OCI-LY7 (cell line): Measurements from ENCODE around the gene GSN. TPM values are rescaled to one million over a fixed set of nuclear protein-coding genes. Genes with fewer than 3 reads are reported as not detected.

ENCODE experiments used
- BruUV-seq: library from RNA; stranded (reverse); fragments of 400-500 nt; replicated peaks from 2 replicates; lab custom pipeline; 2021; lab: Mats Ljungman, UMichigan
- CTCF ChIA-PET: fragments of 300-600 bp; sonication (Branson Sonifier 250); formaldehyde crosslinking; loops from one replicate; lab custom pipeline; 2022; ENCODE audit warnings: antibody characterized with exemption; ENCODE audit not compliant: unreplicated experiment; lab: Charles Lee
- POLR2A ChIA-PET: fragments of 300-600 bp; sonication (Branson Sonifier 250); formaldehyde crosslinking; loops from one replicate; lab custom pipeline; 2022; ENCODE audit warnings: antibody characterized with exemption; lab: Charles Lee
- DNase-seq: peaks from one replicate; pipeline ENCODE4 v3.0.0-alpha.2; 2015; ENCODE audit warnings: low spot score
- H2AFZ ChIP-seq: fragments of 200-600 bp; sonication (generic), shearing (Covaris generic); 2 replicates; pipeline ENCODE4 v1.6.1; 2014; ENCODE audit warnings: mild to moderate bottlenecking, antibody characterized with exemption, low read length, moderate library complexity
- H3K27ac ChIP-seq: fragments of 200-600 bp; sonication (generic); 2 replicates; pipeline ENCODE4 v1.5.1; 2014; ENCODE audit warnings: mixed run types, low read depth, mild to moderate bottlenecking, moderate library complexity, low read length, inconsistent platforms; ENCODE audit not compliant: poor library complexity, severe bottlenecking
- H3K36me3 ChIP-seq: fragments of 200-600 bp; sonication (generic); 2 replicates; pipeline ENCODE4 v1.6.1; 2014; ENCODE audit warnings: mild to moderate bottlenecking, antibody characterized with exemption, low read length, moderate library complexity, mixed read lengths; ENCODE audit not compliant: insufficient read depth
- H3K4me1 ChIP-seq: fragments of 200-600 bp; sonication (generic); 2 replicates; pipeline ENCODE4 v1.5.1; 2014; ENCODE audit warnings: mild to moderate bottlenecking, low read length; ENCODE audit not compliant: insufficient read depth, poor library complexity, severe bottlenecking
- H3K4me2 ChIP-seq: fragments of 200-600 bp; sonication (generic); 2 replicates; pipeline ENCODE4 v1.6.1; 2014; ENCODE audit warnings: mild to moderate bottlenecking, low read length
- H3K4me3 ChIP-seq: fragments of 200-600 bp; sonication (generic); 2 replicates; pipeline ENCODE4 v1.5.1; 2014; ENCODE audit warnings: mild to moderate bottlenecking, low read depth, low read length; ENCODE audit not compliant: poor library complexity, severe bottlenecking
- H3K79me2 ChIP-seq: fragments of 200-600 bp; sonication (generic); 2 replicates; pipeline ENCODE4 v1.6.1; 2016; ENCODE audit warnings: low read depth, mild to moderate bottlenecking, low read length, moderate library complexity, mixed read lengths; ENCODE audit not compliant: insufficient read depth
- H3K9me2 ChIP-seq: fragments of 200-600 bp; sonication (generic); 2 replicates; pipeline ENCODE4 v1.6.1; 2016; ENCODE audit warnings: mild to moderate bottlenecking, low read length, mixed read lengths; ENCODE audit not compliant: insufficient read depth
- H3K9me3 ChIP-seq: fragments of 200-600 bp; sonication (generic); 2 replicates; pipeline ENCODE4 v1.6.1; 2014; ENCODE audit warnings: mild to moderate bottlenecking, mixed run types, low read length, mixed read lengths
- H4K20me1 ChIP-seq: fragments of 200-600 bp; sonication (generic); 2 replicates; pipeline ENCODE4 v1.6.1; 2014; ENCODE audit warnings: mild to moderate bottlenecking, antibody characterized with exemption, low read length, moderate library complexity, mixed read lengths; ENCODE audit not compliant: insufficient read depth
- CTCF ChIP-seq: fragments of 200-600 bp; sonication (generic); conservative IDR thresholded peaks from 2 replicates; pipeline ENCODE4 v1.5.1; 2014; ENCODE audit warnings: mild to moderate bottlenecking, antibody characterized with exemption, low read length, moderate library complexity, mixed read lengths
- EZH2phosphoT487 ChIP-seq: fragments of 200-600 bp; sonication (generic); IDR thresholded peaks from 2 replicates; pipeline ENCODE4 v1.6.1; 2018; ENCODE audit warnings: low read depth, borderline replicate concordance, mild to moderate bottlenecking, mixed run types, antibody characterized with exemption, low read length, moderate library complexity, mixed read lengths
- intact Hi-C: fragments of 100-400 bp; cut with micrococcal nuclease; formaldehyde crosslinking; loops from one replicate; pipeline ENCODE4 v1.10.0; 2022; ENCODE audit not compliant: unreplicated experiment
- total RNA-seq, 2 experiments: library from RNA; depleted of rRNA in 1 of 2; stranded (reverse); fragments of >200 nt in 1 of 2; shearing (Covaris generic) in 1 of 2; gene quantifications; 2 replicates each; pipeline ENCODE4 v1.2.3, GENCODE V29; 2014 to 2022

GSN gene
- total RNA-seq, 2 experiments from 2014 or later = 13.4 to 16.3 TPM

- BruUV-seq = no TSS peak
- Histone ChIP-seq H3K4me2 (no peak overlapping the region), H3K4me1 (no peaks in the 10 kb centered on the region), H2AFZ (no peak overlapping the region), H3K36me3 (no peaks in the 10 kb centered on the region), H4K20me1 (no peaks in the 10 kb centered on the region), H3K4me3 (no peak overlapping the region), H3K9me2 (no peaks in the 10 kb centered on the region), H3K79me2 (no peaks in the 10 kb centered on the region), H3K9me3 (no peaks in the 10 kb centered on the region), H3K27ac (no peak overlapping the region)
- ChIA-PET CTCF (no interaction called here), POLR2A (no interaction called here)
- TF ChIP-seq CTCF (no peak), EZH2phosphoT487 (no peak)
- intact Hi-C loops = no loop called here
- DNase-seq = no peak
These were observed 57.4 kb downstream of the GSN start for GRCh38 chr9:121325387-121325786.

- TF ChIP-seq CTCF = no peak
- no peaks in the 10 kb centered on the region for H3K79me2 ChIP-seq
- H3K36me3 ChIP-seq = no peaks in the 10 kb centered on the region
- H3K4me2 ChIP-seq = no peak overlapping the region
- no TSS peak for BruUV-seq
- no peaks in the 10 kb centered on the region for H3K9me3 ChIP-seq
- ChIA-PET CTCF (interaction anchor here (0.6 kb wide), 1 partner anchor 41 kb away, joined by 3 read pairs; no protein-coding TSS in a partner anchor), POLR2A (no interaction called here)
- H3K9me2 ChIP-seq = no peaks in the 10 kb centered on the region
- intact Hi-C loops = no loop called here
- H4K20me1 ChIP-seq = no peaks in the 10 kb centered on the region
- H3K4me3 ChIP-seq = no peak overlapping the region
- no peaks in the 10 kb centered on the region for H3K4me1 ChIP-seq
- no peak overlapping the region for H2AFZ ChIP-seq
- DNase-seq = no peak
- H3K27ac ChIP-seq = no peak overlapping the region
These were observed 58.3 kb downstream of the GSN start for GRCh38 chr9:121326130-121326838.

GRCh38 chr9:121326901-121327613, 59.1 kb downstream of the GSN start:
- Histone ChIP-seq H2AFZ (no peak overlapping the region), H3K4me2 (no peak overlapping the region), H3K27ac (no peak overlapping the region), H3K79me2 (no peaks in the 10 kb centered on the region), H3K4me3 (no peak overlapping the region), H3K4me1 (no peaks in the 10 kb centered on the region), H3K36me3 (no peaks in the 10 kb centered on the region), H4K20me1 (no peaks in the 10 kb centered on the region), H3K9me3 (no peaks in the 10 kb centered on the region), H3K9me2 (no peaks in the 10 kb centered on the region)
- BruUV-seq = no TSS peak
- CTCF ChIA-PET = interaction anchor here (0.6 kb wide), 1 partner anchor 40 kb away, joined by 3 read pairs; no protein-coding TSS in a partner anchor
- intact Hi-C loops = no loop called here
- POLR2A ChIA-PET = no interaction called here
- DNase-seq = no peak
- no peak for TF ChIP-seq EZH2phosphoT487
